ENCODE data around the gene ATE1.
"Not testable (repeated sequence)": the region's sequence is repeated elsewhere in the genome, so short reads cannot be mapped to it uniquely, and the experiment has no call there.

The ATE1 gene

GRCh38 chr10:121930268-121931085, 2.6 kb upstream of the ATE1 start:
- WGBS (ENCODE audit: insufficient coverage, insufficient read length): no CpG with 5 or more reads among the region's 11 CpGs
- H3K4me3 ChIP-seq (ENCODE audit: low read length); DNase-seq (ENCODE audit: low read depth, low spot score): not testable (repeated sequence)

GRCh38 chr10:121929585-121930267, 1.9 kb upstream of the ATE1 start:
- H3K27me3 ChIP-seq (ENCODE audit: control insufficient read depth, insufficient read depth, low read length); DNase-seq (ENCODE audit: low read depth, low spot score); H3K9me3 ChIP-seq (ENCODE audit: control insufficient read depth, insufficient read depth, low read length); H3K36me3 ChIP-seq (ENCODE audit: control insufficient read depth, insufficient read depth, low read length); H3K4me1 ChIP-seq (ENCODE audit: control insufficient read depth, insufficient read depth, low read length); H3K4me3 ChIP-seq (ENCODE audit: low read length); H3K27ac ChIP-seq (ENCODE audit: low read length): not testable (repeated sequence)
- WGBS (ENCODE audit: insufficient coverage, insufficient read length): no CpG with 5 or more reads among the region's 14 CpGs

More at GRCh38 chr10:121930268-121931085, 2.6 kb upstream of the ATE1 start:
- not testable (repeated sequence) for H3K4me1 ChIP-seq (ENCODE audit: control insufficient read depth, insufficient read depth, low read length); H3K27me3 ChIP-seq (ENCODE audit: control insufficient read depth, insufficient read depth, low read length); H3K36me3 ChIP-seq (ENCODE audit: control insufficient read depth, insufficient read depth, low read length); H3K27ac ChIP-seq (ENCODE audit: low read length); H3K9me3 ChIP-seq (ENCODE audit: control insufficient read depth, insufficient read depth, low read length)

GRCh38 chr10:121928528-121928884, 675 bp upstream of the ATE1 start:
- no CpG with 5 or more reads among the region's 20 CpGs for WGBS (ENCODE audit: insufficient coverage, insufficient read length)
- H3K27me3 ChIP-seq (ENCODE audit: control insufficient read depth, insufficient read depth, low read length): no peaks in the 10 kb centered on the region

GRCh38 chr10:121927318-121927840, 452 bp downstream of the ATE1 start:
- Histone ChIP-seq H3K27ac (ENCODE audit: low read length) (no peak overlapping the region), H3K4me3 (ENCODE audit: low read length) (peak overlapping the region; percentile 95), H3K9me3 (ENCODE audit: control insufficient read depth, insufficient read depth, low read length) (no peaks in the 10 kb centered on the region), H3K36me3 (ENCODE audit: control insufficient read depth, insufficient read depth, low read length) (no peaks in the 10 kb centered on the region), H3K27me3 (ENCODE audit: control insufficient read depth, insufficient read depth, low read length) (no peaks in the 10 kb centered on the region), H3K4me1 (ENCODE audit: control insufficient read depth, insufficient read depth, low read length) (no peaks in the 10 kb centered on the region)
- DNase-seq (ENCODE audit: low read depth, low spot score): no peak
- WGBS (ENCODE audit: insufficient coverage, insufficient read length): no CpG with 5 or more reads among the region's 48 CpGs

More at GRCh38 chr10:121928528-121928884, 675 bp upstream of the ATE1 start:
- Histone ChIP-seq H3K9me3 (ENCODE audit: control insufficient read depth, insufficient read depth, low read length) (no peaks in the 10 kb centered on the region), H3K4me3 (ENCODE audit: low read length) (peak overlapping the region; percentile 95), H3K36me3 (ENCODE audit: control insufficient read depth, insufficient read depth, low read length) (no peaks in the 10 kb centered on the region), H3K27ac (ENCODE audit: low read length) (no peak overlapping the region), H3K4me1 (ENCODE audit: control insufficient read depth, insufficient read depth, low read length) (no peaks in the 10 kb centered on the region)
- DNase-seq (ENCODE audit: low read depth, low spot score): no peak

- WGBS (ENCODE audit: insufficient coverage, insufficient read length): no CpG with 5 or more reads among the region's 20 CpGs
- Histone ChIP-seq H3K9me3 (ENCODE audit: control insufficient read depth, insufficient read depth, low read length) (no peaks in the 10 kb centered on the region), H3K27me3 (ENCODE audit: control insufficient read depth, insufficient read depth, low read length) (no peaks in the 10 kb centered on the region), H3K27ac (ENCODE audit: low read length) (no peak overlapping the region), H3K36me3 (ENCODE audit: control insufficient read depth, insufficient read depth, low read length) (no peaks in the 10 kb centered on the region), H3K4me3 (ENCODE audit: low read length) (peak overlapping the region; percentile 95; the same call in 1 of the 2 replicates), H3K4me1 (ENCODE audit: control insufficient read depth, insufficient read depth, low read length) (no peaks in the 10 kb centered on the region)
- DNase-seq (ENCODE audit: low read depth, low spot score): no peak
Measured at GRCh38 chr10:121926671-121927317, 1.0 kb downstream of the ATE1 start.

GRCh38 chr10:121926157-121926556, 1.7 kb downstream of the ATE1 start:
- Histone ChIP-seq H3K9me3 (ENCODE audit: control insufficient read depth, insufficient read depth, low read length) (no peaks in the 10 kb centered on the region), H3K27ac (ENCODE audit: low read length) (no peak overlapping the region), H3K4me1 (ENCODE audit: control insufficient read depth, insufficient read depth, low read length) (no peaks in the 10 kb centered on the region), H3K36me3 (ENCODE audit: control insufficient read depth, insufficient read depth, low read length) (no peaks in the 10 kb centered on the region), H3K4me3 (ENCODE audit: low read length) (no peak overlapping the region), H3K27me3 (ENCODE audit: control insufficient read depth, insufficient read depth, low read length) (no peaks in the 10 kb centered on the region)
- DNase-seq (ENCODE audit: low read depth, low spot score): no peak
- no CpG with 5 or more reads among the region's 4 CpGs for WGBS (ENCODE audit: insufficient coverage, insufficient read length)

GRCh38 chr10:121921238-121921931, 6.4 kb downstream of the ATE1 start:
- no peak overlapping the region for H3K27ac ChIP-seq (ENCODE audit: low read length)
- H3K9me3 ChIP-seq (ENCODE audit: control insufficient read depth, insufficient read depth, low read length): no peaks in the 10 kb centered on the region
- H3K4me3 ChIP-seq (ENCODE audit: low read length): no peak overlapping the region
- H3K4me1 ChIP-seq (ENCODE audit: control insufficient read depth, insufficient read depth, low read length): no peaks in the 10 kb centered on the region
- peaks cover 4% of the 10 kb centered on the region; the same call in 1 of the 2 replicates for H3K36me3 ChIP-seq (ENCODE audit: control insufficient read depth, insufficient read depth, low read length)
- no CpG with 5 or more reads among the region's 10 CpGs for WGBS (ENCODE audit: insufficient coverage, insufficient read length)
- H3K27me3 ChIP-seq (ENCODE audit: control insufficient read depth, insufficient read depth, low read length): no peaks in the 10 kb centered on the region
- no peak for DNase-seq (ENCODE audit: low read depth, low spot score)

- DNase-seq (ENCODE audit: low read depth, low spot score): no peak
- Histone ChIP-seq H3K4me1 (ENCODE audit: control insufficient read depth, insufficient read depth, low read length) (no peaks in the 10 kb centered on the region), H3K4me3 (ENCODE audit: low read length) (no peak overlapping the region), H3K27me3 (ENCODE audit: control insufficient read depth, insufficient read depth, low read length) (no peaks in the 10 kb centered on the region), H3K27ac (ENCODE audit: low read length) (no peak overlapping the region), H3K9me3 (ENCODE audit: control insufficient read depth, insufficient read depth, low read length) (no peaks in the 10 kb centered on the region), H3K36me3 (ENCODE audit: control insufficient read depth, insufficient read depth, low read length) (peaks cover 4% of the 10 kb centered on the region; the same call in 1 of the 2 replicates)
- no CpG with 5 or more reads among the region's 10 CpGs for WGBS (ENCODE audit: insufficient coverage, insufficient read length)
Measured at GRCh38 chr10:121919666-121920065, 8.2 kb downstream of the ATE1 start.

- DNase-seq (ENCODE audit: low read depth, low spot score); H3K36me3 ChIP-seq (ENCODE audit: control insufficient read depth, insufficient read depth, low read length); H3K4me3 ChIP-seq (ENCODE audit: low read length); H3K27ac ChIP-seq (ENCODE audit: low read length); H3K27me3 ChIP-seq (ENCODE audit: control insufficient read depth, insufficient read depth, low read length); H3K4me1 ChIP-seq (ENCODE audit: control insufficient read depth, insufficient read depth, low read length); H3K9me3 ChIP-seq (ENCODE audit: control insufficient read depth, insufficient read depth, low read length): not testable (repeated sequence)
- WGBS (ENCODE audit: insufficient coverage, insufficient read length): no CpG with 5 or more reads among the region's 7 CpGs
Measured at GRCh38 chr10:121918800-121919199, 9.0 kb downstream of the ATE1 start.

- Histone ChIP-seq H3K4me3 (ENCODE audit: low read length) (no peak overlapping the region), H3K4me1 (ENCODE audit: control insufficient read depth, insufficient read depth, low read length) (no peaks in the 10 kb centered on the region), H3K27me3 (ENCODE audit: control insufficient read depth, insufficient read depth, low read length) (no peaks in the 10 kb centered on the region), H3K9me3 (ENCODE audit: control insufficient read depth, insufficient read depth, low read length) (no peaks in the 10 kb centered on the region), H3K36me3 (ENCODE audit: control insufficient read depth, insufficient read depth, low read length) (peaks cover 3% of the 10 kb centered on the region; the same call in 1 of the 2 replicates), H3K27ac (ENCODE audit: low read length) (no peak overlapping the region)
- no CpG with 5 or more reads among the region's 6 CpGs for WGBS (ENCODE audit: insufficient coverage, insufficient read length)
- DNase-seq (ENCODE audit: low read depth, low spot score): no peak
Measured at GRCh38 chr10:121914661-121915060, 13.2 kb downstream of the ATE1 start.
